ENCODE measurements around the gene INO80D. TPM values are rescaled to one million over a fixed set of nuclear protein-coding genes. Genes with fewer than 3 reads are reported as not detected.

The INO80D gene
- total RNA-seq, 1 experiment from 2014 or later = 21.7 TPM

- no peaks in the 10 kb centered on the region for H3K9me3 ChIP-seq (ENCODE audit: low read depth, low read length, poor library complexity, severe bottlenecking)
- no peaks in the 10 kb centered on the region for H3K27me3 ChIP-seq (replicated peaks; ENCODE audit: insufficient read depth, low read depth, low read length, poor library complexity)
- no peaks in the 10 kb centered on the region for H3K4me1 ChIP-seq (ENCODE audit: insufficient read depth, low read length, poor library complexity, severe bottlenecking)
- H3K27ac ChIP-seq (ENCODE audit: low read depth, low read length, poor library complexity, severe bottlenecking) = no peak overlapping the region
- CTCF ChIA-PET = no interaction called here
- no peak overlapping the region for H3K4me3 ChIP-seq (ENCODE audit: low read depth, low read length, poor library complexity, severe bottlenecking)
- H3K36me3 ChIP-seq (ENCODE audit: insufficient read depth, low read length, poor library complexity, severe bottlenecking) = peaks cover 7% of the 10 kb centered on the region
- TF ChIP-seq, protein P1, sequence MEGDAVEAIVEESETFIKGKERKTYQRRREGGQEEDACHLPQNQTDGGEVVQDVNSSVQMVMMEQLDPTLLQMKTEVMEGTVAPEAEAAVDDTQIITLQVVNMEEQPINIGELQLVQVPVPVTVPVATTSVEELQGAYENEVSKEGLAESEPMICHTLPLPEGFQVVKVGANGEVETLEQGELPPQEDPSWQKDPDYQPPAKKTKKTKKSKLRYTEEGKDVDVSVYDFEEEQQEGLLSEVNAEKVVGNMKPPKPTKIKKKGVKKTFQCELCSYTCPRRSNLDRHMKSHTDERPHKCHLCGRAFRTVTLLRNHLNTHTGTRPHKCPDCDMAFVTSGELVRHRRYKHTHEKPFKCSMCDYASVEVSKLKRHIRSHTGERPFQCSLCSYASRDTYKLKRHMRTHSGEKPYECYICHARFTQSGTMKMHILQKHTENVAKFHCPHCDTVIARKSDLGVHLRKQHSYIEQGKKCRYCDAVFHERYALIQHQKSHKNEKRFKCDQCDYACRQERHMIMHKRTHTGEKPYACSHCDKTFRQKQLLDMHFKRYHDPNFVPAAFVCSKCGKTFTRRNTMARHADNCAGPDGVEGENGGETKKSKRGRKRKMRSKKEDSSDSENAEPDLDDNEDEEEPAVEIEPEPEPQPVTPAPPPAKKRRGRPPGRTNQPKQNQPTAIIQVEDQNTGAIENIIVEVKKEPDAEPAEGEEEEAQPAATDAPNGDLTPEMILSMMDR (conservative IDR thresholded peaks at IDR 0.05; ENCODE audit: low read depth, low read length) = no peak
- TF ChIP-seq EZH2 (IDR thresholded peaks at IDR 0.05; ENCODE audit: borderline replicate concordance, low read depth, low read length, poor library complexity, severe bottlenecking) = no peak
- BruUV-seq (replicated peaks) = no TSS peak
- DNase-seq (ENCODE audit: low spot score) = no peak
- POLR2A ChIA-PET (ENCODE audit: low non-redundant PET) = no interaction called here
- intact Hi-C loops (cut with micrococcal nuclease; ENCODE audit: unreplicated experiment) = no loop called here
These were observed 27.0 kb upstream of the INO80D start for GRCh38 chr2:206112846-206113547.

GRCh38 chr2:206112108-206112507 is 26.1 kb upstream of the INO80D start:
- no peaks in the 10 kb centered on the region for H3K9me3 ChIP-seq (ENCODE audit: low read depth, low read length, poor library complexity, severe bottlenecking)
- H3K36me3 ChIP-seq (ENCODE audit: insufficient read depth, low read length, poor library complexity, severe bottlenecking) = peaks cover 5% of the 10 kb centered on the region
- H3K27me3 ChIP-seq (replicated peaks; ENCODE audit: insufficient read depth, low read depth, low read length, poor library complexity) = no peaks in the 10 kb centered on the region
- H3K27ac ChIP-seq (ENCODE audit: low read depth, low read length, poor library complexity, severe bottlenecking) = no peak overlapping the region
- BruUV-seq (replicated peaks) = no TSS peak
- no peaks in the 10 kb centered on the region for H3K4me1 ChIP-seq (ENCODE audit: insufficient read depth, low read length, poor library complexity, severe bottlenecking)
- intact Hi-C loops (cut with micrococcal nuclease; ENCODE audit: unreplicated experiment) = no loop called here
- TF ChIP-seq EZH2 (IDR thresholded peaks at IDR 0.05; ENCODE audit: borderline replicate concordance, low read depth, low read length, poor library complexity, severe bottlenecking) = no peak
- TF ChIP-seq, protein P1 (conservative IDR thresholded peaks at IDR 0.05; ENCODE audit: low read depth, low read length) = no peak
- ChIA-PET POLR2A (ENCODE audit: low non-redundant PET) (no interaction called here), CTCF (no interaction called here)
- no peak for DNase-seq (ENCODE audit: low spot score)
- H3K4me3 ChIP-seq (ENCODE audit: low read depth, low read length, poor library complexity, severe bottlenecking) = no peak overlapping the region

DNA sequence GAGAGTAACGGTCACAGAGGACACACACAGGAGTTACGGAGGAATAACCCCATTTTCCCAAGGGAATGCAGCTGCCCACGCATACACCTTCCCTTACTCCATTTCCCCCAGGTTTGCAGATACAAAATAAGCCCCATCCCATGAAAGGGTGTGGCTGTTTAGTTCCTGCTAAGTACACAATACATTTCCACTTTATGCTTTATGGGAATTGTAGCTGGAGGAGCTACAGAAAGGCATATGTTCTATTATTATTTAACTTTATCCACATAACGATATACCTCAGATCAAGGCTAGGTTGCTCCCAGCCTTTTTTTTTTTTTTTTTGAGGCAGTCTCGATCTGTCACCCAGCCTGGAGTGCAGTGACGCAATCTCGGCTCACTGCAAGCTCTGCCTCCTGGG is 22.7 kb upstream of the INO80D start:
- Histone ChIP-seq H3K4me1 (ENCODE audit: insufficient read depth, low read length, poor library complexity, severe bottlenecking) (no peaks in the 10 kb centered on the region), H3K27ac (ENCODE audit: low read depth, low read length, poor library complexity, severe bottlenecking) (no peak overlapping the region), H3K4me3 (ENCODE audit: low read depth, low read length, poor library complexity, severe bottlenecking) (no peak overlapping the region), H3K9me3 (ENCODE audit: low read depth, low read length, poor library complexity, severe bottlenecking) (no peaks in the 10 kb centered on the region), H3K36me3 (ENCODE audit: insufficient read depth, low read length, poor library complexity, severe bottlenecking) (no peaks in the 10 kb centered on the region), H3K27me3 (replicated peaks; ENCODE audit: insufficient read depth, low read depth, low read length, poor library complexity) (no peaks in the 10 kb centered on the region)
- TF ChIP-seq, protein P1 (conservative IDR thresholded peaks at IDR 0.05; ENCODE audit: low read depth, low read length) = no peak
- no peak for TF ChIP-seq EZH2 (IDR thresholded peaks at IDR 0.05; ENCODE audit: borderline replicate concordance, low read depth, low read length, poor library complexity, severe bottlenecking)
- no peak for DNase-seq (ENCODE audit: low spot score)
- ChIA-PET POLR2A (ENCODE audit: low non-redundant PET) (interaction anchor here (0.6 kb wide), 1 partner anchor 22 kb away, joined by 4 read pairs; no protein-coding TSS in a partner anchor), CTCF (no interaction called here)
- no TSS peak for BruUV-seq (replicated peaks)
- intact Hi-C loops (cut with micrococcal nuclease; ENCODE audit: unreplicated experiment) = no loop called here
